HG02759 (cell line): ENCODE measurements around the gene FAM234A.
"Not testable (repeated sequence)": the region's sequence is repeated elsewhere in the genome, so short reads cannot be mapped to it uniquely, and the experiment has no call there.

Experiments used
- ATAC-seq: cut with Tn5 transposase; IDR thresholded peaks from one replicate; pipeline ENCODE4 v1.9.1; 2021; ENCODE audit warnings: mild to moderate bottlenecking, moderate library complexity; ENCODE audit not compliant: unreplicated experiment

The FAM234A gene

GRCh38 chr16:234468-235305, at the start of gene FAM234A:
TSS of gene FAM234A (plus strand) at chr16:234821. CDS start at chr16:254414, 19,593 bp downstream.
- peak; percentile 88 for ATAC-seq

GRCh38 chr16:185213-185612, 49.4 kb upstream of the FAM234A start:
- no peak for ATAC-seq

- no peak for ATAC-seq
Measured at GRCh38 chr16:185691-186090, 48.9 kb upstream of the FAM234A start.

GRCh38 chr16:187330-187729, 47.3 kb upstream of the FAM234A start:
- ATAC-seq: no peak

- no peak for ATAC-seq
Measured at GRCh38 chr16:188674-189073, 45.9 kb upstream of the FAM234A start.

- no peak for ATAC-seq
Measured at GRCh38 chr16:189604-190186, 44.9 kb upstream of the FAM234A start.

- ATAC-seq: no peak
Measured at GRCh38 chr16:191831-192230, 42.8 kb upstream of the FAM234A start.

- ATAC-seq: no peak
Measured at GRCh38 chr16:192686-193085, 41.9 kb upstream of the FAM234A start.

- ATAC-seq: no peak
Measured at GRCh38 chr16:193441-193840, 41.2 kb upstream of the FAM234A start.

GRCh38 chr16:194516-194915, 40.1 kb upstream of the FAM234A start:
- ATAC-seq: no peak

GRCh38 chr16:200388-200787, 34.2 kb upstream of the FAM234A start:
- no peak for ATAC-seq

GRCh38 chr16:203246-203645, 31.4 kb upstream of the FAM234A start:
- no peak for ATAC-seq

- ATAC-seq: not testable (repeated sequence)
Measured at GRCh38 chr16:204046-204445, 30.6 kb upstream of the FAM234A start.

GRCh38 chr16:209359-209758, 25.3 kb upstream of the FAM234A start:
- not testable (repeated sequence) for ATAC-seq

- ATAC-seq: not testable (repeated sequence)
Measured at GRCh38 chr16:211631-212180, 22.9 kb upstream of the FAM234A start.

GRCh38 chr16:212999-213398, 21.6 kb upstream of the FAM234A start:
- no peak for ATAC-seq

- no peak for ATAC-seq
Measured at GRCh38 chr16:220021-220420, 14.6 kb upstream of the FAM234A start.

GRCh38 chr16:228151-228851, 6.3 kb upstream of the FAM234A start:
- ATAC-seq: peak; percentile 4

- peak; percentile 92 for ATAC-seq
Measured at GRCh38 chr16:228852-229730, 5.5 kb upstream of the FAM234A start, which contains the start of gene LUC7L. TSS of gene LUC7L (minus strand) at chr16:229449. CDS start at chr16:229339, 110 bp downstream.

- ATAC-seq: no peak
Measured at GRCh38 chr16:229731-230281, 4.8 kb upstream of the FAM234A start.
